Measurements from ENCODE around the gene PLB1. TPM values are rescaled to one million over a fixed set of nuclear protein-coding genes. Genes with fewer than 3 reads are reported as not detected.

Gene PLB1
- total RNA-seq, 2 donors from 2014 or later: 19.2 to 29.6 TPM

- Histone ChIP-seq H3K4me1 (ENCODE audit: control insufficient read depth in 1 of 2, low read depth in 2 of 2) (no peaks in the 10 kb centered on the region), H3K27me3 (replicated peaks; ENCODE audit: insufficient read depth) (no peaks in the 10 kb centered on the region), H3K9me3 (no peaks in the 10 kb centered on the region), H3K27ac (no peak overlapping the region), H3K36me3 (no peaks in the 10 kb centered on the region), H3K4me3 (no peak overlapping the region)
- DNase-seq (ENCODE audit: low spot score): no peak
- no peak for TF ChIP-seq CTCF (IDR thresholded peaks at IDR 0.05)
- ATAC-seq (ENCODE audit: insufficient number of reproducible peaks, low FRiP score, low read depth): no peak
These were observed 2.2 kb upstream of the PLB1 start for GRCh38 chr2:28493636-28494035.

- no peak for DNase-seq (ENCODE audit: low spot score)
- ATAC-seq (ENCODE audit: insufficient number of reproducible peaks, low FRiP score, low read depth): no peak
- H3K4me1 ChIP-seq (ENCODE audit: control insufficient read depth in 1 of 2, low read depth in 2 of 2): no peaks in the 10 kb centered on the region
These were observed 921 bp downstream of the PLB1 start for GRCh38 chr2:28496781-28497180.

GRCh38 chr2:28497206-28497605 is 1.3 kb downstream of the PLB1 start:
- ATAC-seq (ENCODE audit: insufficient number of reproducible peaks, low FRiP score, low read depth): no peak
- Histone ChIP-seq H3K27ac (no peak overlapping the region), H3K9me3 (no peaks in the 10 kb centered on the region), H3K4me3 (no peak overlapping the region), H3K27me3 (replicated peaks; ENCODE audit: insufficient read depth) (no peaks in the 10 kb centered on the region), H3K4me1 (ENCODE audit: control insufficient read depth in 1 of 2, low read depth in 2 of 2) (no peaks in the 10 kb centered on the region), H3K36me3 (no peaks in the 10 kb centered on the region)
- TF ChIP-seq CTCF (IDR thresholded peaks at IDR 0.05): no peak
- DNase-seq (ENCODE audit: low spot score): no peak

More at GRCh38 chr2:28496781-28497180, 921 bp downstream of the PLB1 start:
- no peak for TF ChIP-seq CTCF (IDR thresholded peaks at IDR 0.05)
- Histone ChIP-seq H3K27ac (no peak overlapping the region), H3K9me3 (no peaks in the 10 kb centered on the region), H3K27me3 (replicated peaks; ENCODE audit: insufficient read depth) (no peaks in the 10 kb centered on the region), H3K36me3 (no peaks in the 10 kb centered on the region), H3K4me3 (no peak overlapping the region)

- no peaks in the 10 kb centered on the region for H3K27me3 ChIP-seq (replicated peaks; ENCODE audit: insufficient read depth)
- H3K4me1 ChIP-seq (ENCODE audit: control insufficient read depth in 1 of 2, low read depth in 2 of 2): no peaks in the 10 kb centered on the region
- ATAC-seq (ENCODE audit: insufficient number of reproducible peaks, low FRiP score, low read depth) (no peak), DNase-seq (ENCODE audit: low spot score) (no peak)
- no peaks in the 10 kb centered on the region for H3K9me3 ChIP-seq
- no peaks in the 10 kb centered on the region for H3K36me3 ChIP-seq
- no peak overlapping the region for H3K4me3 ChIP-seq
- no peak for TF ChIP-seq CTCF (IDR thresholded peaks at IDR 0.05)
- no peak overlapping the region for H3K27ac ChIP-seq
These were observed 3.4 kb downstream of the PLB1 start for GRCh38 chr2:28499282-28499681.

GRCh38 chr2:28505361-28505760 is 9.5 kb downstream of the PLB1 start:
- Histone ChIP-seq H3K4me1 (ENCODE audit: control insufficient read depth in 1 of 2, low read depth in 2 of 2) (no peaks in the 10 kb centered on the region), H3K27me3 (replicated peaks; ENCODE audit: insufficient read depth) (no peaks in the 10 kb centered on the region), H3K27ac (no peak overlapping the region), H3K36me3 (no peaks in the 10 kb centered on the region), H3K9me3 (no peaks in the 10 kb centered on the region), H3K4me3 (no peak overlapping the region)
- no peak for TF ChIP-seq CTCF (IDR thresholded peaks at IDR 0.05)
- ATAC-seq (ENCODE audit: insufficient number of reproducible peaks, low FRiP score, low read depth) (no peak), DNase-seq (ENCODE audit: low spot score) (no peak)

Measured in thoracic aorta (tissue), 2 donors.